Spleen (tissue), 11 donors: ENCODE results near the gene PDLIM5. TPM values are rescaled to one million over a fixed set of nuclear protein-coding genes. Genes with fewer than 3 reads are reported as not detected.

Source experiments
- DNase-seq: peaks from one replicate; pipeline ENCODE4 v3.0.0-alpha.2; 2020
- H3K27ac ChIP-seq, 8 donors: fragments of 200-600 bp; sonication (generic) in 7 of 8; 1 replicate in 4 of 8; 2 replicates in 4 of 8; pipeline versions ENCODE4 v1.5.0 to v1.8.0; 2016 to 2021; ENCODE audit warnings: inconsistent platforms in 4 of 8, mild to moderate bottlenecking in 4 of 8, moderate library complexity in 1 of 8
- H3K27me3 ChIP-seq, 7 donors: fragments of 200-600 bp; sonication (generic) in 6 of 7; replicated peaks in 1 of 7; 1 replicate in 4 of 7; 2 replicates in 3 of 7; pipeline versions ENCODE4 v1.5.0 to v1.8.0; 2016 to 2021; ENCODE audit warnings: inconsistent platforms in 3 of 7, mild to moderate bottlenecking in 1 of 7
- H3K36me3 ChIP-seq, 6 donors: fragments of 200-600 bp; sonication (generic) in 5 of 6; 1 replicate in 4 of 6; 2 replicates in 2 of 6; pipeline versions ENCODE4 v1.5.0 to v1.8.0; 2016 to 2021; ENCODE audit warnings: inconsistent platforms in 2 of 6
- H3K4me1 ChIP-seq, 6 donors: fragments of 200-600 bp; sonication (generic) in 5 of 6; 1 replicate in 3 of 6; 2 replicates in 3 of 6; pipeline versions ENCODE4 v1.5.0 to v1.8.0; 2016 to 2021; ENCODE audit warnings: inconsistent platforms in 3 of 6
- H3K4me3 ChIP-seq, 8 donors: fragments of 200-600 bp; sonication (generic) in 7 of 8; 1 replicate in 4 of 8; 2 replicates in 4 of 8; pipeline versions ENCODE4 v1.5.0 to v1.8.0; 2016 to 2021; ENCODE audit warnings: inconsistent platforms in 4 of 8, mild to moderate bottlenecking in 4 of 8, moderate library complexity in 2 of 8
- H3K9me3 ChIP-seq, 8 donors: fragments of 200-600 bp; sonication (generic) in 7 of 8; 1 replicate in 4 of 8; 2 replicates in 4 of 8; pipeline versions ENCODE4 v1.5.0 to v1.8.0; 2016 to 2021; ENCODE audit warnings: inconsistent platforms in 4 of 8
- POLR2A ChIP-seq, 3 donors: fragments of 450-650 bp; IDR thresholded peaks; one replicate each; pipeline ENCODE4 v1.5.1; 2017; ENCODE audit warnings: antibody characterized with exemption in 3 of 3, mild to moderate bottlenecking in 1 of 3
- POLR2AphosphoS5 ChIP-seq, 3 donors: sonication (generic); formaldehyde crosslinking; IDR thresholded peaks; one replicate each; pipeline ENCODE4 v1.5.1; 2017; ENCODE audit warnings: antibody characterized with exemption in 3 of 3
- WGBS, 5 donors: extraction: QIAGEN DNeasy Blood & Tissue Kit in 3 of 5; methylation state at CpG; one replicate each; pipeline versions ENCODE4 v1.1.5 to v1.1.7; 2013 to 2018; 5-methylcytosine and 5-hydroxymethylcytosine counted together
- intact Hi-C: fragments of 100-400 bp; cut with DNase I; formaldehyde crosslinking; loops from one replicate; pipeline ENCODE4 v1.15.0; 2023; ENCODE audit warnings: low total_unique reads
- polyA plus RNA-seq, 3 donors: library from polyadenylated mRNA; stranded (reverse); fragments of 200-250 nt; gene quantifications; one replicate each; pipeline ENCODE4 v1.2.1, GENCODE V29; 2013
- total RNA-seq, 7 donors: library from RNA; depleted of rRNA in 3 of 7; stranded (reverse); fragments of >200 nt in 3 of 7; fragmentation: NEBNext Ultra II Directional in 4 of 7; extraction: Animal tissue kit (Norgen Biotek cat#: 25700) in 4 of 7; gene quantifications; one replicate each; pipeline versions ENCODE4 v1.1.0 to v1.2.1, GENCODE V29; 2016 to 2021
- TF ChIP-seq, protein P1 (sequence below), 11 experiments: fragments of 200-600 bp in 7 of 11; fragments of 450-650 bp in 4 of 11; sonication (generic) in 4 of 11; IDR thresholded peaks in 8 of 11; conservative IDR thresholded peaks in 3 of 11; 1 replicate in 7 of 11; 2 replicates in 4 of 11; pipeline versions ENCODE4 v1.4.0 to v1.8.0; 2016 to 2021; ENCODE audit warnings: antibody characterized with exemption in 11 of 11, inconsistent platforms in 4 of 11, mild to moderate bottlenecking in 1 of 11
- donor health status: healthy with polysubstance abuse.
- donor health status: DM: no; HTN: no; CAD: no; lungs with moderate emphysema.
- donor health status: DM: no; HTN: no; CAD: no.
- donor health status: Bipolar disorder and iron deficiency.
- donor health status: healthy.
- donor health status: DM: no; HTN: no; CAD: no.
- donor health status: DM: yes; HTN: yes; CAD: no.

Gene PDLIM5
- total and polyA plus RNA-seq, 10 donors, result 9.4 to 182 (median 74.9) TPM

DNA sequence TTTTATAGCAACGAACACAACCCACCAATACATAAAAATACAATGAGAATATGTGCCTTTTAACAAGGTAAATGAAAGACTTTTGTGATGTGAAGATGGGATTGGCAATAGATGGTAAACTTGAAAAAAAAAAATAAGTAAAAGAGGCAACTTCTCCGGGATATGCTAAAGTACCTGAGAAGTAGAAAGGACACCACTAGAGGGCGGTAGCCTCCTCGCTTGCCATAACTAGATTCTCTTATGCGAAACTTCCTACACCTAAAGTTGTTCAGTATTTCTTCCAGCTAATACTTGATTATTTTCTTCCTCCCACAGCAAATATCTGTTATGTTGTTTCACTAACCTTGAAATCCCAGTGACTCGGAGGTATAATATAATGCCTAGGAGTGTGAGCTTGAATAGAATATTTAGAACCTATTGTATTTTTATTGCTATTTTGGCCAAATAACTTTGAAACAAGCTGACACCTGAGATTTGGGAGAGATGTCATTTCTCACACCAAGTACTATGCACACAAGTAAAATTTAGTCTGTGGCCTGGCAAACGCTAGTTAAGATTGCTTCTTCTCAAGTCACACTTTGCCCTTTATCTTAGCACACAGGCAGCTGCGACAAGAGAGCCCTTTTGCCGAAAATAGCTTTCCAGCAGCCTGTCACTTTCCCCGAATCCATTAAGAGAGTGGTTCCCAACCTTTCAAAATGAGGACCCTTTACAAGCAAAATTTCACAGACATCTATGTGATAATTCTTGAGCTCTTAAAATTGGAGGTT is 44.9 kb upstream of the PDLIM5 start:
- H3K9me3 ChIP-seq, result peaks cover 0 to 3% (median 0%) of the 10 kb centered on the region in 8 donors
- intact Hi-C loops, result loop anchor here (5.0 kb wide), 1 partner anchor 190 kb away; no protein-coding TSS in a partner anchor
- H3K4me1 ChIP-seq, result peaks cover 0 to 9% (median 2%) of the 10 kb centered on the region in 6 donors
- H3K4me3 ChIP-seq, result no peak overlapping the region
- DNase-seq, result no peak
- 28 to 35% (median 32%) methylated on average over 10 of the region's 10 CpGs for WGBS, 5 donors
- TF ChIP-seq POLR2A (IDR thresholded peaks at IDR 0.05), result no peak
- TF ChIP-seq POLR2AphosphoS5 (IDR thresholded peaks at IDR 0.05), result no peak
- TF ChIP-seq, protein P1, sequence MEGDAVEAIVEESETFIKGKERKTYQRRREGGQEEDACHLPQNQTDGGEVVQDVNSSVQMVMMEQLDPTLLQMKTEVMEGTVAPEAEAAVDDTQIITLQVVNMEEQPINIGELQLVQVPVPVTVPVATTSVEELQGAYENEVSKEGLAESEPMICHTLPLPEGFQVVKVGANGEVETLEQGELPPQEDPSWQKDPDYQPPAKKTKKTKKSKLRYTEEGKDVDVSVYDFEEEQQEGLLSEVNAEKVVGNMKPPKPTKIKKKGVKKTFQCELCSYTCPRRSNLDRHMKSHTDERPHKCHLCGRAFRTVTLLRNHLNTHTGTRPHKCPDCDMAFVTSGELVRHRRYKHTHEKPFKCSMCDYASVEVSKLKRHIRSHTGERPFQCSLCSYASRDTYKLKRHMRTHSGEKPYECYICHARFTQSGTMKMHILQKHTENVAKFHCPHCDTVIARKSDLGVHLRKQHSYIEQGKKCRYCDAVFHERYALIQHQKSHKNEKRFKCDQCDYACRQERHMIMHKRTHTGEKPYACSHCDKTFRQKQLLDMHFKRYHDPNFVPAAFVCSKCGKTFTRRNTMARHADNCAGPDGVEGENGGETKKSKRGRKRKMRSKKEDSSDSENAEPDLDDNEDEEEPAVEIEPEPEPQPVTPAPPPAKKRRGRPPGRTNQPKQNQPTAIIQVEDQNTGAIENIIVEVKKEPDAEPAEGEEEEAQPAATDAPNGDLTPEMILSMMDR (IDR thresholded peaks at IDR 0.05 in 8 of 11, conservative IDR thresholded peaks at IDR 0.05 in 3 of 11), result peak; percentile 35 to 85 (median 72)
- peaks cover 0 to 7% (median 0%) of the 10 kb centered on the region in 7 donors for H3K27me3 ChIP-seq
- no peaks in the 10 kb centered on the region for H3K36me3 ChIP-seq
- no peak overlapping the region for H3K27ac ChIP-seq

DNA sequence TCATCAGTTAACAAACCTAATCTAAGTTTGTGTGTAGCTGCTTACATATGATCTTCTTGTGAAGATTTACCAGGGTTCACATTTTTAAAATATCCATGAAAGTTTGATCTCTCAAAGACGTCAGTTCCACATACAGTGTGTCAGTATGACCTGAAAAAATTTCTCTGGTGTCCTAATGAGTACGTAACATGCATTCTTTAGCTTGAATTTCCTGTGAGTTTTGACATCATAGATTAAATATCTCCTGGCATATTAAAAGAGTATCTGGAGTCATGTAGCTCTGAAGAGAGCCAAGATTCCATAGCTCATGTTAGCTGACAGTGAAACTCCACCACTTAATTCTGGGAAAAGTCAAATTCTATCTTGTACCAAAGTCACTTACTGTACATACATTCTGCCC is 43.9 kb upstream of the PDLIM5 start:
- no peaks in the 10 kb centered on the region for H3K9me3 ChIP-seq
- DNase-seq, result no peak
- H3K27ac ChIP-seq, result no peak overlapping the region
- intact Hi-C loops, result loop anchor here (5.0 kb wide), 1 partner anchor 189 kb away; no protein-coding TSS in a partner anchor
- H3K4me1 ChIP-seq, result peaks cover 0 to 14% (median 4%) of the 10 kb centered on the region in 6 donors
- peaks cover 0 to 7% (median 0%) of the 10 kb centered on the region in 7 donors for H3K27me3 ChIP-seq
- no peaks in the 10 kb centered on the region for H3K36me3 ChIP-seq
- WGBS, 5 donors, result 59 to 88% (median 77%) methylated on average over 2 of the region's 2 CpGs
- TF ChIP-seq POLR2AphosphoS5 (IDR thresholded peaks at IDR 0.05) (no peak), POLR2A (IDR thresholded peaks at IDR 0.05) (no peak)
- TF ChIP-seq, protein P1 (IDR thresholded peaks at IDR 0.05 in 8 of 11, conservative IDR thresholded peaks at IDR 0.05 in 3 of 11), result no peak
- H3K4me3 ChIP-seq, result no peak overlapping the region

- intact Hi-C loops, result loop anchor here (5.0 kb wide), 1 partner anchor 189 kb away; no protein-coding TSS in a partner anchor
- no peaks in the 10 kb centered on the region for H3K36me3 ChIP-seq
- DNase-seq, result no peak
- H3K27ac ChIP-seq, result no peak overlapping the region
- WGBS, 5 donors, result 79 to 91% (median 84%) methylated on average over 5 of the region's 5 CpGs
- peaks cover 0 to 7% (median 0%) of the 10 kb centered on the region in 7 donors for H3K27me3 ChIP-seq
- peaks cover 0 to 16% (median 4%) of the 10 kb centered on the region in 6 donors for H3K4me1 ChIP-seq
- no peak overlapping the region for H3K4me3 ChIP-seq
- no peaks in the 10 kb centered on the region for H3K9me3 ChIP-seq
- TF ChIP-seq, protein P1 (IDR thresholded peaks at IDR 0.05 in 8 of 11, conservative IDR thresholded peaks at IDR 0.05 in 3 of 11), result no peak
- TF ChIP-seq POLR2A (IDR thresholded peaks at IDR 0.05) (no peak), POLR2AphosphoS5 (IDR thresholded peaks at IDR 0.05) (no peak)
Observed at GRCh38 chr4:94408549-94409374, 43.0 kb upstream of the PDLIM5 start.
